SK-N-MC (cell line): ENCODE results near the gene CLCN1.

Experiments used
- EZH2 ChIP-seq: fragments of 200-600 bp; sonication (generic); IDR thresholded peaks from one replicate; pipeline ENCODE4 v1.6.1; 2017; ENCODE audit warnings: antibody characterized with exemption
- POLR2AphosphoS5 ChIP-seq: IDR thresholded peaks from 2 replicates; pipeline ENCODE4 v1.6.1; 2012; ENCODE audit warnings: mild to moderate bottlenecking, low read depth, low read length, borderline replicate concordance

- TF ChIP-seq EZH2 (no peak), POLR2AphosphoS5 (no peak)
Observed at GRCh38 chr7:143358626-143359025, 42.7 kb downstream of the CLCN1 start.
